Spleen (tissue), 7 donors: ENCODE results near the gene ANKRD61.
"Not testable (repeated sequence)": the region's sequence is repeated elsewhere in the genome, so short reads cannot be mapped to it uniquely, and the experiment has no call there.

ENCODE experiments used
- POLR2A ChIP-seq, 3 donors: fragments of 450-650 bp; IDR thresholded peaks; one replicate each; pipeline ENCODE4 v1.5.1; 2017; ENCODE audit warnings: antibody characterized with exemption in 3 of 3, mild to moderate bottlenecking in 1 of 3
- POLR2AphosphoS5 ChIP-seq, 3 donors: sonication (generic); formaldehyde crosslinking; IDR thresholded peaks; one replicate each; pipeline ENCODE4 v1.5.1; 2017; ENCODE audit warnings: antibody characterized with exemption in 3 of 3
- TF ChIP-seq, protein P1 (sequence below), 11 experiments: fragments of 200-600 bp in 7 of 11; fragments of 450-650 bp in 4 of 11; sonication (generic) in 4 of 11; IDR thresholded peaks in 8 of 11; conservative IDR thresholded peaks in 3 of 11; 1 replicate in 7 of 11; 2 replicates in 4 of 11; pipeline versions ENCODE4 v1.4.0 to v1.8.0; 2016 to 2021; ENCODE audit warnings: antibody characterized with exemption in 11 of 11, inconsistent platforms in 4 of 11, mild to moderate bottlenecking in 1 of 11
- donor health status: DM: no; HTN: no; CAD: no; lungs with moderate emphysema.
- donor health status: DM: no; HTN: no; CAD: no.
- donor health status: DM: no; HTN: no; CAD: no.

DNA sequence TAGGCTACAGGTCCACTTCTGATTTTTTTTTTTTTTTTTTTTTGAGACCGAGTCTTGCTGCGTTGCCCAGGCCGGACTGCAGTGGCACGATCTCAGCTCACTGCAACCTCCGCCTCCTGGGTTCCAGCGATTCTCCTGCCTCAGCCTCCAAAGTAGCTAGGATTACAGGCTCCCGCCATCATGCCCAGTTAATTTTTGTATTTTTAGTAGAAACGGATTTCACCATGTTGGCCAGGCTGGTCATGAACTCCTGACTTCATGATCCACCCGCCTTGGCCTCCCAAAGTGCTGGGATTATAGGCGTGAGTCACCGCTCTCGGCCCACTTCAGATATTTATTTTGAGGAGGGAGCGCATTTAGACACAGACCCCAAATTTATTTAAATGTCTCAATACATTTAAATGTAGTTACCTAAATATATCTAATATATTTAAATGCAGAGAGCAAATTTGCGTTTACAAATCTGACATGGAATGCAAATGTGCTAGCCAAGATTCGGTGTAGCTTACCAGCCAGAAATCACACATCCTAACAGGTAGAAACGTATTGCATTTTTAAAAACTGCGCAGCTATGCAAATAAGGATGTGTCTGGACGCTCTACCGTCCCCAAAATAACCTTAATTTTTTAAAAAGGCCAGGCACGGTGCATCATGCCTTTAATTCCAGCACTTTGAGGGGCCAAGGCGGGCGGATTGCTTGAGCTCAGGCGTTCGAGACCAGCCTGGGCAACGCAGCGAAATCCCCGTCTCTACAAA lies 23.2 kb upstream of the ANKRD61 start:
- not testable (repeated sequence) for TF ChIP-seq POLR2A, POLR2AphosphoS5 (IDR thresholded peaks at IDR 0.05)
- TF ChIP-seq, protein P1, sequence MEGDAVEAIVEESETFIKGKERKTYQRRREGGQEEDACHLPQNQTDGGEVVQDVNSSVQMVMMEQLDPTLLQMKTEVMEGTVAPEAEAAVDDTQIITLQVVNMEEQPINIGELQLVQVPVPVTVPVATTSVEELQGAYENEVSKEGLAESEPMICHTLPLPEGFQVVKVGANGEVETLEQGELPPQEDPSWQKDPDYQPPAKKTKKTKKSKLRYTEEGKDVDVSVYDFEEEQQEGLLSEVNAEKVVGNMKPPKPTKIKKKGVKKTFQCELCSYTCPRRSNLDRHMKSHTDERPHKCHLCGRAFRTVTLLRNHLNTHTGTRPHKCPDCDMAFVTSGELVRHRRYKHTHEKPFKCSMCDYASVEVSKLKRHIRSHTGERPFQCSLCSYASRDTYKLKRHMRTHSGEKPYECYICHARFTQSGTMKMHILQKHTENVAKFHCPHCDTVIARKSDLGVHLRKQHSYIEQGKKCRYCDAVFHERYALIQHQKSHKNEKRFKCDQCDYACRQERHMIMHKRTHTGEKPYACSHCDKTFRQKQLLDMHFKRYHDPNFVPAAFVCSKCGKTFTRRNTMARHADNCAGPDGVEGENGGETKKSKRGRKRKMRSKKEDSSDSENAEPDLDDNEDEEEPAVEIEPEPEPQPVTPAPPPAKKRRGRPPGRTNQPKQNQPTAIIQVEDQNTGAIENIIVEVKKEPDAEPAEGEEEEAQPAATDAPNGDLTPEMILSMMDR (IDR thresholded peaks at IDR 0.05 in 8 of 11, conservative IDR thresholded peaks at IDR 0.05 in 3 of 11): not testable (repeated sequence)
